Measurements from ENCODE around the gene PRPF4. TPM values are rescaled to one million over a fixed set of nuclear protein-coding genes. Genes with fewer than 3 reads are reported as not detected.
A peak's percentile ranks its signal among the peaks of the same experiment; 100 is the strongest.
"Not testable (repeated sequence)": the region's sequence is repeated elsewhere in the genome, so short reads cannot be mapped to it uniquely, and the experiment has no call there.

PRPF4 gene
- total and polyA plus RNA-seq, 11 donors, result 5.1 to 24.6 (median 13.8) TPM

GRCh38 chr9:113231701-113232100 lies 43.8 kb upstream of the PRPF4 start:
- WGBS, 4 donors, result 95 to 98% (median 96%) methylated on average over 2 of the region's 2 CpGs
- Histone ChIP-seq H3K27ac (peak overlapping the region in 1 of 12 donors; percentile 79), H3K36me3 (peaks cover 0 to 10% (median 0%) of the 10 kb centered on the region in 9 donors), H3K27me3 (no peaks in the 10 kb centered on the region), H3K4me3 (no peak overlapping the region), H3K4me1 (peaks cover 0 to 34% (median 0%) of the 10 kb centered on the region in 12 donors), H3K9me3 (no peaks in the 10 kb centered on the region)
- TF ChIP-seq POLR2A (IDR thresholded peaks at IDR 0.05), result no peak
- ATAC-seq, result no peak
- intact Hi-C loops (cut with DNase I), result no loop called here
- no peak for DNase-seq

GRCh38 chr9:113235701-113236255 lies 39.7 kb upstream of the PRPF4 start:
- H3K4me3 ChIP-seq; intact Hi-C loops (cut with DNase I); ATAC-seq; H3K36me3 ChIP-seq; DNase-seq; H3K9me3 ChIP-seq; H3K27ac ChIP-seq; H3K27me3 ChIP-seq: not testable (repeated sequence)
- H3K4me1 ChIP-seq, result peaks cover 0 to 54% (median 19%) of the 10 kb centered on the region in 12 donors
- 90 to 92% (median 91%) methylated on average over 10 of the region's 10 CpGs for WGBS, 4 donors

GRCh38 chr9:113237026-113237425 lies 38.4 kb upstream of the PRPF4 start:
- DNase-seq (no peak), ATAC-seq (peak; percentile 81 to 91 (median 89))
- Histone ChIP-seq H3K4me3 (no peak overlapping the region), H3K27ac (peak overlapping the region in 1 of 12 donors; percentile 23), H3K36me3 (no peaks in the 10 kb centered on the region), H3K9me3 (no peaks in the 10 kb centered on the region), H3K27me3 (no peaks in the 10 kb centered on the region), H3K4me1 (peaks cover 0 to 50% (median 19%) of the 10 kb centered on the region in 12 donors)
- 43 to 64% (median 59%) methylated on average over 4 of the region's 4 CpGs for WGBS, 4 donors
- TF ChIP-seq POLR2A (IDR thresholded peaks at IDR 0.05), result no peak
- TF ChIP-seq, protein P1, sequence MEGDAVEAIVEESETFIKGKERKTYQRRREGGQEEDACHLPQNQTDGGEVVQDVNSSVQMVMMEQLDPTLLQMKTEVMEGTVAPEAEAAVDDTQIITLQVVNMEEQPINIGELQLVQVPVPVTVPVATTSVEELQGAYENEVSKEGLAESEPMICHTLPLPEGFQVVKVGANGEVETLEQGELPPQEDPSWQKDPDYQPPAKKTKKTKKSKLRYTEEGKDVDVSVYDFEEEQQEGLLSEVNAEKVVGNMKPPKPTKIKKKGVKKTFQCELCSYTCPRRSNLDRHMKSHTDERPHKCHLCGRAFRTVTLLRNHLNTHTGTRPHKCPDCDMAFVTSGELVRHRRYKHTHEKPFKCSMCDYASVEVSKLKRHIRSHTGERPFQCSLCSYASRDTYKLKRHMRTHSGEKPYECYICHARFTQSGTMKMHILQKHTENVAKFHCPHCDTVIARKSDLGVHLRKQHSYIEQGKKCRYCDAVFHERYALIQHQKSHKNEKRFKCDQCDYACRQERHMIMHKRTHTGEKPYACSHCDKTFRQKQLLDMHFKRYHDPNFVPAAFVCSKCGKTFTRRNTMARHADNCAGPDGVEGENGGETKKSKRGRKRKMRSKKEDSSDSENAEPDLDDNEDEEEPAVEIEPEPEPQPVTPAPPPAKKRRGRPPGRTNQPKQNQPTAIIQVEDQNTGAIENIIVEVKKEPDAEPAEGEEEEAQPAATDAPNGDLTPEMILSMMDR (IDR thresholded peaks at IDR 0.05), result no peak
- intact Hi-C loops (cut with DNase I), result no loop called here

DNA sequence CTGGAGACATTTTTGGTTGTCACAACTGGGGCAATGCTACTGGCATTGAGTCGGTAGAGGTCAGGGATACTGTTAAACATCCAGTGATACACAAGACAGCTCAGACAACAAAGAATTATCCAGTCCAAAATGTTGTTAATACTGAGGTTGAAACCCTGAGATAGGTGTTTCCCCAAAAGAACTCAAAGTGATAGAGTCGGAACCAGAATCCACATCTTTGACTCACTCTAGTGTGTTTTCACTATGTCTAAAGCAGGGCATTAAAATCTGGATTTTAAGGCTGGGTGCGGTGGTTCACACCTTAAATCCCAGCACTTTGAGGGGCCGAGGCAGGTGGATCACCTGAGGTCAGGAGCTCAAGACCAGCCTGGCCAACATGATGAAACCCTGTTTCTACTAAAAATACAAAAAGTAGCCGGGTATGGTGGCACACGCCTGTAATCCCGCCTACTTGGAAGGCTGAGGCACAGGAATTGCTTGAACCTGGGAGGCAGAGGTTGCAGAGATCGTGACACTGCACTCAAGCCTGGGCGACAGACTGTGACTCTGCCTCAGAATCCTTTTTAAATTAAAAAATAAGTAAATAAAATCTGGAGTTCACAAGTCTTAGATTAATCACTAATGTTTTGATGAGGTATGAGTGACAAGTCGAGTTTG lies 37.1 kb upstream of the PRPF4 start:
- TF ChIP-seq, protein P1 (IDR thresholded peaks at IDR 0.05), result no peak
- TF ChIP-seq POLR2A (IDR thresholded peaks at IDR 0.05), result no peak
- intact Hi-C loops (cut with DNase I), result no loop called here
- no peaks in the 10 kb centered on the region for H3K36me3 ChIP-seq
- no peaks in the 10 kb centered on the region for H3K27me3 ChIP-seq
- no peak overlapping the region for H3K27ac ChIP-seq
- DNase-seq (no peak), ATAC-seq (no peak)
- H3K4me3 ChIP-seq, result no peak overlapping the region
- WGBS, 4 donors, result 85 to 93% (median 88%) methylated on average over 10 of the region's 10 CpGs
- peaks cover 0 to 37% (median 16%) of the 10 kb centered on the region in 12 donors for H3K4me1 ChIP-seq
- no peaks in the 10 kb centered on the region for H3K9me3 ChIP-seq

GRCh38 chr9:113238859-113239232 lies 36.6 kb upstream of the PRPF4 start:
- no peak overlapping the region for H3K4me3 ChIP-seq
- no peak for TF ChIP-seq POLR2A (IDR thresholded peaks at IDR 0.05)
- TF ChIP-seq, protein P1 (IDR thresholded peaks at IDR 0.05), result no peak
- 43 to 60% (median 46%) methylated on average over 4 of the region's 4 CpGs for WGBS, 4 donors
- no peaks in the 10 kb centered on the region for H3K27me3 ChIP-seq
- no peak overlapping the region for H3K27ac ChIP-seq
- no peaks in the 10 kb centered on the region for H3K36me3 ChIP-seq
- ATAC-seq (peak in 1 of 4 donors; percentile 42), DNase-seq (no peak)
- H3K9me3 ChIP-seq, result no peaks in the 10 kb centered on the region
- intact Hi-C loops (cut with DNase I), result no loop called here
- H3K4me1 ChIP-seq, result peaks cover 0 to 32% (median 16%) of the 10 kb centered on the region in 12 donors
